HepG2 (cell line): ENCODE measurements around the gene FIBP. TPM values are rescaled to one million over a fixed set of nuclear protein-coding genes. Genes with fewer than 3 reads are reported as not detected.

ENCODE experiments used
- AHDC1 ChIP-seq: sonication (generic); formaldehyde crosslinking; IDR thresholded peaks from 2 replicates; pipeline ENCODE4 v1.5.1; 2020; ENCODE audit warnings: mild to moderate bottlenecking, missing genetic modification reagents, borderline replicate concordance
- BATF2 ChIP-seq: sonication (generic); formaldehyde crosslinking; IDR thresholded peaks from 2 replicates; pipeline ENCODE4 v1.8.0; 2022; ENCODE audit warnings: mild to moderate bottlenecking, missing genetic modification reagents, moderate library complexity
- HMGXB4 ChIP-seq, 2 experiments: sonication (generic) in 1 of 2; formaldehyde crosslinking in 1 of 2; IDR thresholded peaks; 2 replicates each; pipeline versions ENCODE4 v1.4.0 to v1.6.1; 2018 to 2020; ENCODE audit warnings: missing genetic modification reagents in 2 of 2, borderline replicate concordance in 1 of 2, low read depth in 1 of 2, mild to moderate bottlenecking in 1 of 2, missing biosample characterization in 1 of 2
- HNF4G ChIP-seq, 2 experiments: sonication (generic) in 1 of 2; formaldehyde crosslinking in 1 of 2; IDR thresholded peaks; 2 replicates each; pipeline versions ENCODE4 v1.4.0 to v1.6.1; 2011 to 2020; ENCODE audit warnings: borderline replicate concordance in 2 of 2, low read depth in 2 of 2, mild to moderate bottlenecking in 2 of 2, low read length in 1 of 2, missing genetic modification reagents in 1 of 2, moderate library complexity in 1 of 2
- MAX ChIP-seq: IDR thresholded peaks from 2 replicates; pipeline ENCODE4 v1.6.1; 2012; ENCODE audit warnings: inconsistent platforms
- NFE2L2 ChIP-seq: fragments of 150-350 bp; IDR thresholded peaks from 2 replicates; pipeline ENCODE4 v1.6.1; 2014; ENCODE audit warnings: low read length
- PAF1 ChIP-seq: IDR thresholded peaks from 2 replicates; pipeline ENCODE4 v1.6.1; 2016; ENCODE audit warnings: missing genetic modification reagents, missing compliant biosample characterization
- PLSCR1 ChIP-seq: sonication (generic); formaldehyde crosslinking; IDR thresholded peaks from 2 replicates; pipeline ENCODE4 v1.5.0; 2020; ENCODE audit warnings: missing genetic modification reagents, mild to moderate bottlenecking, borderline replicate concordance
- RNF219 ChIP-seq: sonication (generic); formaldehyde crosslinking; IDR thresholded peaks from 2 replicates; pipeline ENCODE4 v1.5.0; 2020; ENCODE audit warnings: mild to moderate bottlenecking, missing genetic modification reagents
- RXRA ChIP-seq: sonication (generic); formaldehyde crosslinking; IDR thresholded peaks from 2 replicates; pipeline ENCODE4 v1.5.1; 2020; ENCODE audit warnings: missing genetic modification reagents
- SIN3A ChIP-seq: IDR thresholded peaks from 2 replicates; pipeline ENCODE4 v1.6.1; 2011; ENCODE audit warnings: low read depth, mild to moderate bottlenecking, control low read depth, low read length, borderline replicate concordance
- ZNF614 ChIP-seq: IDR thresholded peaks from 2 replicates; pipeline ENCODE4 v1.6.1; 2018; ENCODE audit warnings: missing biosample characterization, missing genetic modification reagents, inconsistent platforms, borderline replicate concordance
- ZNF674 ChIP-seq: sonication (generic); formaldehyde crosslinking; IDR thresholded peaks from 2 replicates; pipeline ENCODE4 v1.5.0; 2020; ENCODE audit warnings: low read depth, mild to moderate bottlenecking, missing genetic modification reagents
- ZNF746 ChIP-seq: sonication (generic); formaldehyde crosslinking; IDR thresholded peaks from 2 replicates; pipeline ENCODE4 v1.8.0; 2022; ENCODE audit warnings: mild to moderate bottlenecking, missing genetic modification reagents
- ZNF883 ChIP-seq: sonication (generic); formaldehyde crosslinking; IDR thresholded peaks from 2 replicates; pipeline ENCODE4 v1.5.1; 2020; ENCODE audit warnings: mild to moderate bottlenecking, missing genetic modification reagents; ENCODE audit errors: not compliant biosample characterization
- polyA plus RNA-seq, 8 experiments: library from polyadenylated mRNA; depleted of rRNA in 3 of 8; stranded (reverse) in 7 of 8; unstranded in 1 of 8; fragments of >200 nt; fragmentation: Illumina TruSeq in 4 of 8; extraction: Trizol in 4 of 8; gene quantifications; 2 replicates each; pipeline versions ENCODE4 v1.2.1 to v1.2.3, GENCODE V29; 2011 to 2016; ENCODE audit warnings: low read depth in 4 of 8, missing spikeins in 1 of 8, mixed read lengths in 1 of 8; ENCODE audit not compliant: insufficient read depth in 1 of 8
- total RNA-seq, 5 experiments: library from RNA; depleted of rRNA; stranded (reverse); fragments of >200 nt; fragmentation: Illumina TruSeq; extraction: Trizol; gene quantifications; 2 replicates each; pipeline ENCODE4 v1.2.3, GENCODE V29; 2016; ENCODE audit warnings: low read depth in 1 of 5

Gene FIBP
- total and polyA plus RNA-seq, 2 of the 13 experiments (the other 11 are each of a cell fraction or from before 2014, with no cell fraction given): 42.9 to 62.1 TPM

- TF ChIP-seq HNF4G (IDR thresholded peaks at IDR 0.05; ENCODE audit: borderline replicate concordance, low read depth, low read length): no peak
- TF ChIP-seq HNF4G (CRISPR knock-in tag; IDR thresholded peaks at IDR 0.05; ENCODE audit: borderline replicate concordance, low read depth): no peak
- peak; percentile 75; the same call in 1 of the 2 replicates for TF ChIP-seq AHDC1 (CRISPR knock-in tag)
- peak; percentile 69; the same call in 1 of the 2 replicates for TF ChIP-seq ZNF614 (CRISPR knock-in tag)
- peak; percentile 31; the same call in 1 of the 2 replicates for TF ChIP-seq SIN3A
- no peak for TF ChIP-seq PAF1 (CRISPR knock-in tag)
- peak; percentile 56; the same call in 1 of the 2 replicates for TF ChIP-seq RXRA
- peak; percentile 96 for TF ChIP-seq MAX
- peak; percentile 26 to 82; a peak in 2 of 4 replicates for TF ChIP-seq HMGXB4 (CRISPR knock-in tag; IDR thresholded peaks at IDR 0.05; ENCODE audit: borderline replicate concordance in 1 of 2, low read depth in 1 of 2)
- TF ChIP-seq ZNF883 (CRISPR knock-in tag): peak; percentile 25
- TF ChIP-seq ZNF746 (CRISPR knock-in tag): peak; percentile 79
- TF ChIP-seq RNF219 (CRISPR knock-in tag): no peak
- TF ChIP-seq BATF2 (CRISPR knock-in tag): peak; percentile 69
- TF ChIP-seq NFE2L2: peak; percentile 63
- TF ChIP-seq ZNF674: no peak
- 0 out of 2 replicates have a peak, but pooled peaks have one; percentile 33 for TF ChIP-seq PLSCR1 (CRISPR knock-in tag)
These were observed 11.3 kb upstream of the FIBP start (continued) for GRCh38 chr11:65899356-65900124.
